MM.1S (cell line): ENCODE data around the gene RNGTT.

Source experiments
- CTCF ChIP-seq: fragments of 300-600 bp; sonication (generic); IDR thresholded peaks from 2 replicates; pipeline ENCODE4 v1.5.1; 2016; ENCODE audit warnings: antibody characterized with exemption, low read length, mixed read lengths
- EZH2 ChIP-seq: fragments of 300-600 bp; sonication (generic); optimal IDR thresholded peaks from 2 replicates; pipeline ENCODE3; 2017; ENCODE audit warnings: low read depth, mild to moderate bottlenecking, antibody characterized with exemption, low read length, mixed read lengths
- EZH2phosphoT487 ChIP-seq: fragments of 300-600 bp; sonication (generic); IDR thresholded peaks from 2 replicates; pipeline ENCODE4 v1.6.1; 2018; ENCODE audit warnings: antibody characterized with exemption, low read length

GRCh38 chr6:88921734-88922133 lies 41.7 kb downstream of the RNGTT start:
- TF ChIP-seq CTCF (no peak), EZH2 (no peak), EZH2phosphoT487 (no peak)
